RKO (cell line): ENCODE results near the gene EXOC1L.
A peak's percentile ranks its signal among the peaks of the same experiment; 100 is the strongest.
"Not testable (repeated sequence)": the region's sequence is repeated elsewhere in the genome, so short reads cannot be mapped to it uniquely, and the experiment has no call there.

ENCODE experiments used
- DNase-seq: peaks from one replicate; pipeline ENCODE4 v3.0.0-alpha.2; 2016; ENCODE audit warnings: low spot score

Gene EXOC1L

DNA sequence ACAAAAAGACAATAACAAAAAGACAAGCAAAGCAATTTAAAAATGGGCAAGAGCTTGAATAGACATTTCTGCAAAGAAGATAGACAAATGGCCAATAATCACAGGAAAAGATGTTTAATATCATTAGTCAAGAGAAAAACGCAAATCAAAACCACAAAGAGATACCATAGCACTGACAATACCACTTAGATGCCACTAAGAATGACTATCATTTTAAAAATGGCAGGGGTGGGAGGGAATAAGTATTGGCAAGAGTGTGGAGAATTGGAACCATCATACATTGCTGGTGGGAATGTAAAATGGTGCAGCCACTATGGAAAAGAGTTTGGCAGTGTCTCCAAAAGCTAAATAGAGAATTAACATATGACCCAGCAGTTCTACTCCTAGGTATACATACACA is 18.8 kb downstream of the EXOC1L start:
- no peak for DNase-seq

DNA sequence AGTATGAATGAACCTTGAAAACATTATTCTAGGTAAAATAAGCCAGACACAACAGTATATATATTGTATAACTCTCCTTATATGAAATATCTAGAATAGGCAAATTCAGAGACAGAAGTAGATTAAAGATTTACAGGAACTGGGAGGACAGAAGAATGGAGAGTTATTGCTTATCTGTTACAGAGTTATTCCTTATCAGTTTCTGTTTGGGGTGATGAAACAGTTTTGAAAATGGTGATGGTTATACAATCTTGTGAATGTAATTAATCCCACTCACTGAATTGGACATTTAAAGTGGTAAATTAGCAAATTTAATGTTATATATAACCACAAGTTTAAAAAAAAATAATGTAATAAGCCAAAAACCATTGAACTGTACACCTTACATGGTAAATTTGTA is 19.4 kb downstream of the EXOC1L start:
- DNase-seq, result no peak

DNA sequence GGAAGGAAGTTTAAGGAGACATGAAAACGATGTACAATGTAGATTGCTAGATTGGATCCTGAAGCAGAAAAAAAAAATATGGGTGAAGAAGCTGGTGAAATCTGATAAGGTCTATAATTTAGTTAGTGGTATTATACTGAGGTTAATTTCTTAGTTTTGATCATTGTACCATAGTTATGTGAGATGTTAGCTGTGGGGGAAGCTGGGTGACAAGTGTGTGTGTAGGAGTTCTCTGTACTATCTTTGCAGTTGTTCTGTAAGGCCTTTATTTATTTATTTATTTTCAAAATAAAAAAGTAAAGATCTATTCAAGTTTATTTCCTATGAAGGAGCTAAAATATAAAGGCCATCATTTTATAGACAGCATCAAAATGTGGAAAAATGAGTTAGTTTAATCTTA is 21.4 kb downstream of the EXOC1L start:
- DNase-seq, result no peak

DNA sequence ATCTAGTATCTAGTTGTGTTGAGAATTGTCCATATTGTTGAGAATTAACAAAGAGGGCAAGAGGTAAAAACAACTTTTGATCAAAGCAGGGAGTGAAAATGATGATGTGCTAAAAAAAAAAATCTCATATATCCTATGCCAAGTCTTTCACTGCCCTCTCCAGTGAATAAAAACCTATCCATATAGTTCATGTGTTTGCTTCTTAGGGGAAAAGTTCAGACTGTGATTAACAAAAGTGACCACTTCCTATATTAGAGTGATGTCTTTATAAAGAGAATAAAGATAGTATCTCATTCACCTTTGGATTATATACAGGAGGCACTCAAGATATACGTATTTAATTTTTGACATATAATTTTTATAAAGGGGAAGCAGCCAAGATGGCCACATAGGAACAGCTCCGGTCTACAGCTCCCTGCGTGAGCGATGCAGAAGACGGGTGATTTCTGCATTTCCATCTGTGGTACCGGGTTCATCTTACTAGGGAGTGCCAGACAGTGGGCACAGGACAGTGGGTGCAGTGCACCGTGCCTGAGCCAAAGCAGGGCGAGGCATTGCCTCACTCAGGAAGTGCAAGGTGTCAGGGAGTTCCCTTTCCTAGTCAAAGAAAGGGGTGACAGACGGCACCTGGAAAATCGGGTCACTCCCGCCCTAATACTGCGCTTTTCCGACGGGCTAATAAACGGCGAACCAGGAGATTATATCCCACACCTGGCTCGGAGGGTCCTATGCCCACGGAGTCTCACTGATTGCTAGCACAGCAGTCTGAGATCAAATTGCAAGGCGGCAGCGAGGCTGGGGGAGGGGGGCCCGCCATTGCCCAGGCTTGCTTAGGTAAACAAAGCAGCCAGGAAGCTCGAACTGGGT is 22.0 kb downstream of the EXOC1L start:
- not testable (repeated sequence) for DNase-seq

DNA sequence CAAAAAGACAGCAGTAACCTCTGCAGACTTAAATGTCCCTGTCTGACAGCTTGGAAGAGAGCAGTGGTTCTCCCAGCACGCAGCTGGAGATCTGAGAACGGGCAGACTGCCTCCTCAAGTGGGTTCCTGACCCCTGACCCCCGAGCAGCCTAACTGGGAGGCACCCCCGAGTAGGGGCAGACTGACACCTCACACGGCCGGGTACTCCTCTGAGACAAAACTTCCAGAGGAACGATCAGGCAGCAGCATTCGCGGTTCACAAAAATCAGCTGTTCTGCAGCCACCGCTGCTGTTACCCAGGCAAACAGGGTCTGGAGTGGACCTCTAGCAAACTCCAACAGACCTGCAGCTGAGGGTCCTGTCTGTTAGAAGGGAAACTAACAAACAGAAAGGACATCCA is 22.7 kb downstream of the EXOC1L start:
- DNase-seq, result not testable (repeated sequence)

DNA sequence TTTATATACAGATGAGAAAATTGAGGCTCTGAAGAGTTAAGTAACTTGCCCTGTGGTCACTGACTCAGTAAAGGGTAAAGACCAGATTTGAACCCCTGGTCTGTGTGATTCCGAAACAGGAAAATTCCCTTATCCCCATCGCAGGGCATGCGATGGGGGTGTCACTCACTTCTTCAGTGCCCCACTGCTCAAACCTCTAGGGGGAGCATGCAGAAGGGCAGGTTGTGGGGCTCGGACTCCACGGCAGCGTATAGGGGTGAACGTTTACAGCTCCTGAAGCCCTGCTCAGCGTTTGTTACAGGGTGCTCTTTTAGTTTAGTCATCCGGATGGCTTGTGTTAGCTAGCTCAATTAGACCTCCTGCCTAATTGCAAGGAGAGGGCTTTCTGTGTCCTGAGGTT is 30.1 kb downstream of the EXOC1L start:
- no peak for DNase-seq

DNA sequence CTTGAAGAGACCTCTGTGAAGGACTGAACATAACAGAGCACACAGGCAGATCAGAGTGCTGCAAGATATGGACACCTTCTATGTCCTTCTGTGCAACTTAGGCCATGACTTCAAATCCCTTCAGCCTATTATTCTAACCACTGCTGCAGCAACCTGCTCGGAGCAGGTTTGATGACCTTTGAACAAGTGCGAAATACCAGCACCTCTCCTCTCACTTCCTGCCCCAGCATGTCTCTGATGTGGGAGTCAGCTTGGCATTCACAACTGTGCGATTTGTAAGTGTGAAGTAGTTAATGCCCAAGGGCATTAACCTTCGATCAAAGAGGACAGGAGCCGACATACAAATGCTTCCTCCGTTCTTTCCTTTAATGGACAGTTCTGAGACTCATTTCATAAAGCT is 32.3 kb downstream of the EXOC1L start:
- no peak for DNase-seq

DNA sequence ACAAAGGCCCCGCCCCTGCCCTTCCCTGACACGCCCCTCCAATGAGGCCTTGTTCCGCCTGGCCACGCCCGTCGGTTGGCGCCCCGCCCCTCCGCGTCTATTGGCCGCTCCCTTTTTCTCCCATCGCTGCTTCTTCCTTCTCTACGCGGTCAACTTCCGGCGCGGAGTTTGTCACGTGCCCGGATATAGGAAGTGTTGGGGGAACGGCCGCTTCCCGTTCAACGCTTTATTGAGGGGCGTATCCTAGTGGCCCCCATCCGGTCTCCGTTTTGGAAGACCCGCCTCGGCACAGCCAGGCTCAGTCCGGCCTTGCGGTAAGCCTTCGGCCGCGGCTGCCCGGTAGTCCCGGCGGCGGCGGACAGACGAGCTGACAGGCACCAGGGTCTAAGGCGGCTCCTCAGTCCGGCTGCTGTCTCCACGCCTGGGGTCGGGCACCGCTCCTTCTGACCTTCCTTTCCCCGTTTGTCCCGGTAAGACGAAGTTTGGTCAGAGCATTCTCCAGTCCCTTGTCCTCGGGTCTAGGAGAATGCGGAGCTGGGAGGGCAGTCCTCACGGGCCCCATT is 34.0 kb downstream of the EXOC1L start, which contains the start of gene EXOC1:
EXOC1 (plus strand) TSS at position 165 of the 563 bp plus-strand sequence. CDS start 4,676 bp downstream, outside the sequence.
- DNase-seq, result peak; percentile 97

DNA sequence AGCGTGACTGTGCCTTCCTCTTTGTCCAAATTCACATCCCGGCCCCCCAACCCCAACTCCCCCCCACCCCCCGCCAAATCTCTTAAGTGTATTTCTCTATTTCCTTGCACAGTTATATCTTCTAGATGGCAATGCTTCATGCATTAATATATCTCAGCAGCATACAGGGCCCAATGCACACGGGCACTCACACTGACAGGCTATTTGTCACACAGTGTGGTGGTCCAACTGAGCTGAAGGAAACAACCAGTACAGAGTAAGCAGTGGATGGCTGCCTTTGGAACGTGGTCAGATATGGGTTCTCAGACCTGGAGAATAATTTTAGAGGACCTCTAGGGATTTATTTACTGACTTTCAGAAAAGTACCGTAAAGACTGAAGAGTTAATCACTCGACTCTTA is 34.5 kb downstream of the EXOC1L start:
- DNase-seq, result peak; percentile 43

DNA sequence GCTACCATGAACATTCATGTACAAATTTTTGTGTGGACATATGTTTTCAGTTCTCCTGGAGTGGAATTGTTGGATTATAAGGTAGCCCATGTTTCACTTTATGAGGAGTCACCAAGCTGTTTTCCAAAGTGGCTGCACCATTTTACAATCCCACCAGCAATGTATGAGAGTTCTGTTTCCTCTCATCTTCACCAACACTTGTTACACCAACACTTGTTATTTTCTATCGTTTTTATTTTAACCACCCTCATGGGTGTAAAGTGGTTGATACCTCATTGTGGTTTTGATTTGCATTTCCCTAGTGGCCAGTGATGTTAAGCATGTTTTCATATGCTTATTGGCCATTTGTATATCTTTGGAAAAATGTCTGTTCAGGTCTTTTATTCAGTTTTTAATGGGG is 38.0 kb downstream of the EXOC1L start:
- no peak for DNase-seq

DNA sequence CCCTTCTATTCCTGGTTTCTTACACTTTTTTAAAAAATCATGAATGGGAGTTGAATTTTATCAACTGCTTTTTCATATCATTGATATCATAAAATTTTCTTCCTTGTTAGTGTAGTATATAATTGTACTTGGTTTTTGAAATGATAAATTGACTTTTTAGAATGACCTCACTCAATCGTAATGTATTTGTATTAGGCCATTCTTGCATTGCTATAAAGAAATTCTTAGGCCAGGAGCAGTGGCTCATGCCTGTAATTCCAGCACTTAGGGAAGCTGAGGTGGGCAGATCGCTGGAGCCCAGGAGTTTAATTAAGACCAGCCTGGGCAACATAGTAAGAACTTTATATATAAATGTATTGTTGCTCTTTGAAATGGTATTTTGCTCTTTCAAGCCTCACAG is 40.1 kb downstream of the EXOC1L start:
- DNase-seq, result no peak

DNA sequence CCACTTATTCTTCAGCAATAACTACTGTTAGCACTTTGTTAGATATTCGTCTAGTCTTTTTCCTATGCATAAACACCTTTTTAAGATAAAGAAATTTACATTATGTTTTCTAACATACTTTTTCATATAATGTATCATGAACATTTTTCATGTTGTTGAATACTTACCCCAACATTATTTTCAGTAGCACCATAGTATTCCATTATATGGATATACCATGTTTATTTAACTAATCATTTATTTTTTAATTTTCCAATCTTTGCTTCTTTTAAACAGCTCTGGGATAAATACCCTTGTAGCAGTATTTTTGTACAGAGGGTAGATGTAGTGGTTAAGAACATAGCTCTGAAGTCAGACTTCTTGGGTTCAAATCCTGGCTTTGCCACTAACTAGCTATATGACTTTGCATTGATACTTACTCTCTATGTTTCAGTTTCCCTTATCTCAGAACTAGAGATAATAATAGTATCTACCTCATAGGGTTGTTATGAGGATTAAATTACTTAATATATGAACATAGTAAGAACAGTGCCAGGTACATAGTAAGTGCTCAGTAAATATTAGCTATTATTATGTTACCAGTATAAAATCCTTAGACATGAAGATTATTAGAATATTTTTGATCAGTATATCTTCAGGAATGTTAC is 45.1 kb downstream of the EXOC1L start:
- DNase-seq, result no peak

DNA sequence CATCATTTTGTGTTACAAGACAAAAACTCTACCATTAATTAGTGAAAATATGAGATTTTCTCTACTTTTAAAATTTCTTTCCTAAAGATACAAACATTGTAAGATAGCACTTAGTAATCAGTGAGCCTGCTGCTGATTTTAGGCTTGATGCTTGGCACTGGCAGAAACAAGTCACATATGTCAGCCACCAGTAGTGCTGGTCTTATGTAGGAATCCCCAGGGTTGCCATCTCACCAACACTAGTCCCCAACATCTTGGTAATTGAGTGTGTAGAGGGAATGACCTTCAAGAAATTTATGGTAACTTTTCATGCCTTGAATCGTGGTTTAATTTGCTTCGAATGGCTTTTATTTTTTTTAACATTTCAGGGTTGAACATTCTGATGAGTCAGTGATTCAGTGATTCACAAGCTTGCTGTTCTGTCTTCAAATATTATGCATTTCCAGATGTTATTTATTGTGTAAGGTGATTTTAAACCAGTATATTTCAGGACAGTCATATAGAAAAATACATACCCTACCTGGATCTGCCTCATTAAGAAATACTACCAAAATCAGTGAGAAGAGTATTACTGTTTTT is 45.7 kb downstream of the EXOC1L start:
- peak; percentile 58 for DNase-seq

DNA sequence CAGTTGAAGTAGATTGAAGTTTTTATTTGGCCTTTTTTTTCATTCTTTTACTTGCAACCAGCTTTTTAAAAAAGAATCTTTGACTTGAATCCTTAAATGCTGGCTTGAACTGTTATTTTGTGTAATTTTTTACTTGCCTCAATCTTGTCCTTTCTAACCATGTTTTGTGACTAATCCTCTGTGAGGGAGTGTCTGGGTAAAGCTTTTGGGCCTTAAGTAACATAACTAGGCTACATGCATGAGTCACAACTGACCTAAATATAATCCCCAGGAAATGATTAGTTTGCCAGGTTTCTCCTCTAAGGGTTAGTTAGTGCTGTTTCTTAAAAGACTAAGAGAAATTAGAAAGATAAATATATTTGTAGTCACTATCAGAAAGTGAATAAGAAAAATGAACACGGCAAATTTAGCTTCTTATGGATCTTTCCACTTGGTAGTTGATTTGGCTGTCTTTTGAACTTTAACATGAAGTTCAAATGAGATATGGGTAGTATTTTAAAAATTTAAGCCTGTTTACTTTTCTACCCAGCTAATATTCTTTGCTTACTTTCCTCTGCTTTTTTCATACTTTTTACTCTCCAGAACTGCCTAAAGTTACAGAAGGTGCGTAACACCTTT is 46.8 kb downstream of the EXOC1L start:
- DNase-seq, result peak; percentile 97

DNA sequence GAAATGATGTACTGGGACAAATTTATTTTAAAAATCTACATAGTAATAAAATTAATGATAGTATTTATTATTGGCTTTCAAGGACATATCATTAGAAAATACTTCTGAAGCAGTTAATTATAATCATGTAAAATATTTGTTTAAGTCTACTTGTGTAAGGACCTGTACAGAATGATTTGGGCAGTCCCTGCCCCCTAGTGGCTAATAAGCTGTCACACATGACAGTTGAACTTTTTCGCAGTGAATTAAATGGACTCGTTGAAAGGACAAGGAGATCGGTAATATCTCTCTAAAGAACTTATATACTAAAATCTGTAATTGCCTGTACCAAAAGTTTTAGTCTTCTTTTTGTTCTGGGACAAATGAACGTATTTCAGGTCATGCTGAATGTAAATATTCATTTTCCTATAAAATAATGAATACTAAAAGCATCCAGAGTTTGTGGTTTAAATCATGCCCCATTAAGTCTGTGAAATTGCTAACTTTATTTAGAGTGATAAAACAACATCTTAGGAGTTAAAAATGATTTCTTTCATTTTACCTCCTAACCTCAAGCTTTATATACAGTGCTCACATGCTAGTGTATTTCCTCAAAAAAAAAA is 47.5 kb downstream of the EXOC1L start:
- peak; percentile 90 for DNase-seq

DNA sequence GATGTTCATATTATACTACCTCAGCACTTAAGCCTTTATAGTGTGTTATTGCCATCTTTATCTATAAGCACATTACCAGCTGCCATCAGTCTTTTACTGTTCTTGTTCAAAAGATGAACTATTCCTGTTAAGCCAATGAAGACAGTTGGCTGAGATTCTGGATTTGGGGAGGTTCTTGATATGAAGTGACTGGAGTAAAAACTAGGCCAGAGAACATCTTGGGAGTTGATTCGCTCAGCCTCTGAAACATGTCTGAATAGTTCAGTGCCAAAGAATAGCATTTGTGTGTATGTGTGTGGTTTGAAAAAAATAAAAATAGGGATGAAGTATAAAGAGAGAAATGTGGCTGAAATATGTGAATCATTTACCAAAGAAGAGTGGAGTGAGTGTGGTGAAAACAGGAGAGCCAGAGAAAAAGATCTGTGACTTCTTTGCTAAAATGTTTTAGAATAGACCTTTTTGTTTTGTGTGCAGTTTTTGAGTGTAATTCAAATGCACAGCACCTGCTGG is 49.0 kb downstream of the EXOC1L start:
- no peak for DNase-seq

DNA sequence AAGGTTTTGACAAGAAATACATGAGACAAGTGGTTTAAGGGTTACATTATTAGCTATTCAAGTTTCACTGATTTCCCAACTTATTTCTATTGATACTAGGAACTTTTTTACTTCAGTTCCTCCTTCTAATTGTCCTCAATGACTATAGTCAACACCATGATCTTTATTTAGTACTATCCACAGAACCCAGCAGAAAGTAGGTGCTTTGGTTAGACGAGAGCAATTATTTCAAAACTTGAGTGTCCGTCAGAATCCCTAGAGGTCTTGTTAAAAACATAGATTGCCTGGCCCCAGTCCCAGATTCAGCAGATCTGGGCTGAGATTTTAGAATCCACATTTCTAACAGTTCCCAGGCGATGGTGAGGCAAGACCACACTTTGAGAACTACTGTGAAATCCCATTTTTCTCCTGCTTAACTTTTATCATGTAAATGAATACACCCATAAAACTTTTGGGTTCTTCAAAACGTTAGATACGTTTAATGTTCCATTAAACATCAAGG is 51.8 kb downstream of the EXOC1L start:
- DNase-seq, result no peak

DNA sequence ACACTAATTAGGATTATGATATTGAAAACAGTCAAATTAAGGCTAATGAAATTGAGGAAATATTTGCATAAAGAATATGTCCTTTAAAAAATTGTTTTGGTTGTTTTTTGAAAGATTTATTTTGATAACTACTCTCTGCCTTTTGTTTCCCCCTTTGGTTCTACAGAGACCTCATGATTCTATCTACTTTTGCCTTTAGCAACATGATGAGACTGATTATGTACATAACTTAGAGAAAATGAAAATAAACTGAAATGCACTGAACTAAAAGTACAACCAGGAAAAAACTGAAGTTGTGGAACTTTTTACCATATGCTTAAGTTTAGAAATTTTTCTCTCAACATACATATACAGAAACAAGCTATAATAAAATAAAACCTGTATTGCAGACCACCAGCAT is 55.2 kb downstream of the EXOC1L start:
- DNase-seq, result no peak

DNA sequence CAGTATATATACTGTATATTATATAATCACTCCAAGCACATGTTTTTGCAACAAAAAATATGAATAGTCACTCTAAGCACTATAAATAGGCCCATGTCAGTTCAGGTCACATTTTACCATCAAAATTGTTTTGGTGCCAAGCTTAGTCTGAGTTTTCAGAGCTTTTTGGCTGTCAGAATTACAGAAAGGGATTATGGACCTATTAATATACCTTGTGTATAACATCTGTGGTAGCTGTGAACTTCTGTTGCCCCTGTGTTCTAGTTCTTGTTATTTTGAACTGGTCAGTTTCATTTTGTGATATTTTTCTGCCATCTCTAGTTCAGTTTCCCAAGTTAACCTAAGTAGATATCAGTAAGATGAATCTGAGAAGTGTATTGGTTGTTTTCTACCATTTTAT is 56.8 kb downstream of the EXOC1L start:
- no peak for DNase-seq

DNA sequence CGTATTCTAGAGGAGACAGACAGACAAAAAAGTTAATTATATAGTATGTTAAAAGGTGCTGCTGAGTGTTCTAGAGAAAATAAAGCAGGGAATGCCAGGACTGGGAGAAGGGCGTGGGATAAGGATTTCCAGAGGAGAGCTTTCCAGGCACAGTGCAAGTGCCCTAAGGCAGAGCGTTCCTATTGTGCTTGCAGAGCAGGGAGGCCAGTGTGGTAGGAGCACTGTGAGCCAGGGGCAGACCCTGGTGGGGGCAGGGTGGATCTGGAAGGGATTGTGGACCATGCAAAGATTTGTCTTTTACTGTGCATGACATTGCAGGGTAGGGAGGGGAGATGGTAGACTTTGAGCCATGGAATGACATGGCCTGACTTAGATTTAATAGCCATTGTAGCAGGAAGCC is 59.6 kb downstream of the EXOC1L start:
- DNase-seq, result no peak

DNA sequence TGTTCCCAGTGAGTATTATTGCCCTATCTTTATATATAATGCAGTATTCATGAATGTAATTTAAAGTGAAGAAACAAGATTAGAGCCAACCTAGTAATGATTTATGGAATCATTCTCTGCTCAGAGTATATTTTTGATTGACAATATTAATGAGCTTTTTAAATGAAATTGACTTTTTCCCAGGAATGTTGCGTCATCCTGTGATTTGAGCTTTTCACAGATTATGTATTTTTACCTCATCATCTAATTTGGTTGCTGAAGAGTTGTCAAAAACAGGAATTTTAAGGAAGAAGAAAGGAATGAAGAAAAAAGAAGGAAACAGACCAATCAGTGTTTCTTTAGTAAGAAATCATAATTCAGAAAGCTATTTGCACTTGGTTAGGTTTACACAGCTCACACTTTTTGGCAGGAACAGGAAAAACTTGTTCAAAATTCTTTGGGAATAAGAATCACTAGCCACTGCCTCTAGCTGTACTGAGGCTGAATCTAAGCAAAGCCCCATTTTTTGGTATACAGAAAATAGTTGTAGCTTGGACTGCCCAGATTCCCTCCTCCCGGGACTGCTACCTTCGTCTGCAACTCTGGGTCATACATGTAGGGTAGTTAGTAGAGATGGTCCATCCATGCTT is 61.2 kb downstream of the EXOC1L start:
- DNase-seq, result no peak
